Measurements from ENCODE around the gene PRRG3.
"Not testable (repeated sequence)": the region's sequence is repeated elsewhere in the genome, so short reads cannot be mapped to it uniquely, and the experiment has no call there.

Gene PRRG3

GRCh38 chrX:151697082-151697481, 1.8 kb downstream of the PRRG3 start:
- H3K27ac ChIP-seq (ENCODE audit: low read length); H3K9ac ChIP-seq (ENCODE audit: low read length in 2 of 2); H3K9me3 ChIP-seq (ENCODE audit: control insufficient read depth in 2 of 2, low read length in 2 of 2); H3K4me3 ChIP-seq (ENCODE audit: low read length in 2 of 2); H3K36me3 ChIP-seq (ENCODE audit: control insufficient read depth in 2 of 2, insufficient read depth in 2 of 2, low read length in 2 of 2); H3K4me1 ChIP-seq (ENCODE audit: control insufficient read depth, insufficient read depth, low read length): not testable (repeated sequence)
- peaks cover 0 to 17% of the 10 kb centered on the region in 2 donors for H3K27me3 ChIP-seq (ENCODE audit: control insufficient read depth in 1 of 2, insufficient read depth in 2 of 2, low read length in 2 of 2)

- no peaks in the 10 kb centered on the region for H3K4me1 ChIP-seq (ENCODE audit: control insufficient read depth, insufficient read depth, low read length)
- H3K9ac ChIP-seq (ENCODE audit: low read length in 2 of 2) = no peak overlapping the region
- no peak overlapping the region for H3K27ac ChIP-seq (ENCODE audit: low read length)
- no peaks in the 10 kb centered on the region for H3K36me3 ChIP-seq (ENCODE audit: control insufficient read depth in 2 of 2, insufficient read depth in 2 of 2, low read length in 2 of 2)
- peaks cover 0 to 20% of the 10 kb centered on the region in 2 donors for H3K27me3 ChIP-seq (ENCODE audit: control insufficient read depth in 1 of 2, insufficient read depth in 2 of 2, low read length in 2 of 2)
- H3K4me3 ChIP-seq (ENCODE audit: low read length in 2 of 2) = no peak overlapping the region
- H3K9me3 ChIP-seq (ENCODE audit: control insufficient read depth in 2 of 2, low read length in 2 of 2) = no peaks in the 10 kb centered on the region
Measured at GRCh38 chrX:151697522-151697921, 2.3 kb downstream of the PRRG3 start.

GRCh38 chrX:151698485-151698884, 3.2 kb downstream of the PRRG3 start:
- H3K4me3 ChIP-seq (ENCODE audit: low read length in 2 of 2) = no peak overlapping the region
- no peak overlapping the region for H3K27ac ChIP-seq (ENCODE audit: low read length)
- H3K4me1 ChIP-seq (ENCODE audit: control insufficient read depth, insufficient read depth, low read length) = no peaks in the 10 kb centered on the region
- peaks cover 0 to 16% of the 10 kb centered on the region in 2 donors for H3K27me3 ChIP-seq (ENCODE audit: control insufficient read depth in 1 of 2, insufficient read depth in 2 of 2, low read length in 2 of 2)
- no peak overlapping the region for H3K9ac ChIP-seq (ENCODE audit: low read length in 2 of 2)
- no peaks in the 10 kb centered on the region for H3K9me3 ChIP-seq (ENCODE audit: control insufficient read depth in 2 of 2, low read length in 2 of 2)
- no peaks in the 10 kb centered on the region for H3K36me3 ChIP-seq (ENCODE audit: control insufficient read depth in 2 of 2, insufficient read depth in 2 of 2, low read length in 2 of 2)

- no peak overlapping the region for H3K9ac ChIP-seq (ENCODE audit: low read length in 2 of 2)
- H3K4me3 ChIP-seq (ENCODE audit: low read length in 2 of 2) = no peak overlapping the region
- no peaks in the 10 kb centered on the region for H3K4me1 ChIP-seq (ENCODE audit: control insufficient read depth, insufficient read depth, low read length)
- no peaks in the 10 kb centered on the region for H3K9me3 ChIP-seq (ENCODE audit: control insufficient read depth in 2 of 2, low read length in 2 of 2)
- no peak overlapping the region for H3K27ac ChIP-seq (ENCODE audit: low read length)
- H3K36me3 ChIP-seq (ENCODE audit: control insufficient read depth in 2 of 2, insufficient read depth in 2 of 2, low read length in 2 of 2) = no peaks in the 10 kb centered on the region
- H3K27me3 ChIP-seq (ENCODE audit: control insufficient read depth in 1 of 2, insufficient read depth in 2 of 2, low read length in 2 of 2) = peaks cover 0 to 14% of the 10 kb centered on the region in 2 donors
Measured at GRCh38 chrX:151699746-151700145, 4.5 kb downstream of the PRRG3 start.

GRCh38 chrX:151700581-151700980, 5.3 kb downstream of the PRRG3 start:
- no peak overlapping the region for H3K27ac ChIP-seq (ENCODE audit: low read length)
- H3K27me3 ChIP-seq (ENCODE audit: control insufficient read depth in 1 of 2, insufficient read depth in 2 of 2, low read length in 2 of 2) = peaks cover 0 to 12% of the 10 kb centered on the region in 2 donors
- no peak overlapping the region for H3K9ac ChIP-seq (ENCODE audit: low read length in 2 of 2)

GRCh38 chrX:151701071-151701470, 5.8 kb downstream of the PRRG3 start:
- no peaks in the 10 kb centered on the region for H3K36me3 ChIP-seq (ENCODE audit: control insufficient read depth in 2 of 2, insufficient read depth in 2 of 2, low read length in 2 of 2)
- no peak overlapping the region for H3K27ac ChIP-seq (ENCODE audit: low read length)
- H3K9ac ChIP-seq (ENCODE audit: low read length in 2 of 2) = no peak overlapping the region
- H3K4me3 ChIP-seq (ENCODE audit: low read length in 2 of 2) = no peak overlapping the region
- H3K27me3 ChIP-seq (ENCODE audit: control insufficient read depth in 1 of 2, insufficient read depth in 2 of 2, low read length in 2 of 2) = peaks cover 0 to 7% of the 10 kb centered on the region in 2 donors
- no peaks in the 10 kb centered on the region for H3K9me3 ChIP-seq (ENCODE audit: control insufficient read depth in 2 of 2, low read length in 2 of 2)
- H3K4me1 ChIP-seq (ENCODE audit: control insufficient read depth, insufficient read depth, low read length) = no peaks in the 10 kb centered on the region

More at GRCh38 chrX:151700581-151700980, 5.3 kb downstream of the PRRG3 start:
- no peaks in the 10 kb centered on the region for H3K9me3 ChIP-seq (ENCODE audit: control insufficient read depth in 2 of 2, low read length in 2 of 2)
- H3K36me3 ChIP-seq (ENCODE audit: control insufficient read depth in 2 of 2, insufficient read depth in 2 of 2, low read length in 2 of 2) = no peaks in the 10 kb centered on the region
- H3K4me3 ChIP-seq (ENCODE audit: low read length in 2 of 2) = no peak overlapping the region
- H3K4me1 ChIP-seq (ENCODE audit: control insufficient read depth, insufficient read depth, low read length) = no peaks in the 10 kb centered on the region

- H3K4me1 ChIP-seq (ENCODE audit: control insufficient read depth, insufficient read depth, low read length) = no peaks in the 10 kb centered on the region
- H3K36me3 ChIP-seq (ENCODE audit: control insufficient read depth in 2 of 2, insufficient read depth in 2 of 2, low read length in 2 of 2) = no peaks in the 10 kb centered on the region
Measured at GRCh38 chrX:151701531-151701930, 6.3 kb downstream of the PRRG3 start.

GRCh38 chrX:151702026-151702714, 6.9 kb downstream of the PRRG3 start:
- Histone ChIP-seq H3K9me3 (ENCODE audit: control insufficient read depth in 2 of 2, low read length in 2 of 2) (no peaks in the 10 kb centered on the region), H3K36me3 (ENCODE audit: control insufficient read depth in 2 of 2, insufficient read depth in 2 of 2, low read length in 2 of 2) (no peaks in the 10 kb centered on the region), H3K4me3 (ENCODE audit: low read length in 2 of 2) (no peak overlapping the region), H3K27ac (ENCODE audit: low read length) (no peak overlapping the region), H3K4me1 (ENCODE audit: control insufficient read depth, insufficient read depth, low read length) (no peaks in the 10 kb centered on the region), H3K27me3 (ENCODE audit: control insufficient read depth in 1 of 2, insufficient read depth in 2 of 2, low read length in 2 of 2) (peaks cover 0 to 7% of the 10 kb centered on the region in 2 donors), H3K9ac (ENCODE audit: low read length in 2 of 2) (no peak overlapping the region)

More at GRCh38 chrX:151701531-151701930, 6.3 kb downstream of the PRRG3 start:
- H3K4me3 ChIP-seq (ENCODE audit: low read length in 2 of 2) = no peak overlapping the region
- no peak overlapping the region for H3K9ac ChIP-seq (ENCODE audit: low read length in 2 of 2)
- H3K9me3 ChIP-seq (ENCODE audit: control insufficient read depth in 2 of 2, low read length in 2 of 2) = no peaks in the 10 kb centered on the region
- peaks cover 0 to 6% of the 10 kb centered on the region in 2 donors for H3K27me3 ChIP-seq (ENCODE audit: control insufficient read depth in 1 of 2, insufficient read depth in 2 of 2, low read length in 2 of 2)
- no peak overlapping the region for H3K27ac ChIP-seq (ENCODE audit: low read length)

GRCh38 chrX:151702741-151703340, 7.6 kb downstream of the PRRG3 start:
- Histone ChIP-seq H3K27ac (ENCODE audit: low read length) (no peak overlapping the region), H3K36me3 (ENCODE audit: control insufficient read depth in 2 of 2, insufficient read depth in 2 of 2, low read length in 2 of 2) (no peaks in the 10 kb centered on the region), H3K9me3 (ENCODE audit: control insufficient read depth in 2 of 2, low read length in 2 of 2) (no peaks in the 10 kb centered on the region), H3K4me1 (ENCODE audit: control insufficient read depth, insufficient read depth, low read length) (no peaks in the 10 kb centered on the region), H3K9ac (ENCODE audit: low read length in 2 of 2) (no peak overlapping the region), H3K27me3 (ENCODE audit: control insufficient read depth in 1 of 2, insufficient read depth in 2 of 2, low read length in 2 of 2) (peaks cover 0 to 9% of the 10 kb centered on the region in 2 donors), H3K4me3 (ENCODE audit: low read length in 2 of 2) (no peak overlapping the region)

GRCh38 chrX:151703487-151703886, 8.2 kb downstream of the PRRG3 start:
- Histone ChIP-seq H3K9me3 (ENCODE audit: control insufficient read depth in 2 of 2, low read length in 2 of 2) (no peaks in the 10 kb centered on the region), H3K27ac (ENCODE audit: low read length) (no peak overlapping the region), H3K9ac (ENCODE audit: low read length in 2 of 2) (no peak overlapping the region), H3K4me1 (ENCODE audit: control insufficient read depth, insufficient read depth, low read length) (no peaks in the 10 kb centered on the region), H3K4me3 (ENCODE audit: low read length in 2 of 2) (no peak overlapping the region), H3K27me3 (ENCODE audit: control insufficient read depth in 1 of 2, insufficient read depth in 2 of 2, low read length in 2 of 2) (peaks cover 0 to 10% of the 10 kb centered on the region in 2 donors), H3K36me3 (ENCODE audit: control insufficient read depth in 2 of 2, insufficient read depth in 2 of 2, low read length in 2 of 2) (no peaks in the 10 kb centered on the region)

- Histone ChIP-seq H3K36me3 (ENCODE audit: control insufficient read depth in 2 of 2, insufficient read depth in 2 of 2, low read length in 2 of 2) (no peaks in the 10 kb centered on the region), H3K9me3 (ENCODE audit: control insufficient read depth in 2 of 2, low read length in 2 of 2) (no peaks in the 10 kb centered on the region), H3K27ac (ENCODE audit: low read length) (no peak overlapping the region), H3K27me3 (ENCODE audit: control insufficient read depth in 1 of 2, insufficient read depth in 2 of 2, low read length in 2 of 2) (peaks cover 0 to 12% of the 10 kb centered on the region in 2 donors), H3K9ac (ENCODE audit: low read length in 2 of 2) (no peak overlapping the region), H3K4me1 (ENCODE audit: control insufficient read depth, insufficient read depth, low read length) (no peaks in the 10 kb centered on the region), H3K4me3 (ENCODE audit: low read length in 2 of 2) (no peak overlapping the region)
Measured at GRCh38 chrX:151704041-151704663, 8.9 kb downstream of the PRRG3 start.
